Measurements from ENCODE around the gene BDH1. TPM values are rescaled to one million over a fixed set of nuclear protein-coding genes. Genes with fewer than 3 reads are reported as not detected.
"Not testable (repeated sequence)": the region's sequence is repeated elsewhere in the genome, so short reads cannot be mapped to it uniquely, and the experiment has no call there.

Gene BDH1, protein sequence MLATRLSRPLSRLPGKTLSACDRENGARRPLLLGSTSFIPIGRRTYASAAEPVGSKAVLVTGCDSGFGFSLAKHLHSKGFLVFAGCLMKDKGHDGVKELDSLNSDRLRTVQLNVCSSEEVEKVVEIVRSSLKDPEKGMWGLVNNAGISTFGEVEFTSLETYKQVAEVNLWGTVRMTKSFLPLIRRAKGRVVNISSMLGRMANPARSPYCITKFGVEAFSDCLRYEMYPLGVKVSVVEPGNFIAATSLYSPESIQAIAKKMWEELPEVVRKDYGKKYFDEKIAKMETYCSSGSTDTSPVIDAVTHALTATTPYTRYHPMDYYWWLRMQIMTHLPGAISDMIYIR
- total RNA-seq, result 10 to 100 TPM; 14.6 to 33.1 (median 16.4) TPM

DNA sequence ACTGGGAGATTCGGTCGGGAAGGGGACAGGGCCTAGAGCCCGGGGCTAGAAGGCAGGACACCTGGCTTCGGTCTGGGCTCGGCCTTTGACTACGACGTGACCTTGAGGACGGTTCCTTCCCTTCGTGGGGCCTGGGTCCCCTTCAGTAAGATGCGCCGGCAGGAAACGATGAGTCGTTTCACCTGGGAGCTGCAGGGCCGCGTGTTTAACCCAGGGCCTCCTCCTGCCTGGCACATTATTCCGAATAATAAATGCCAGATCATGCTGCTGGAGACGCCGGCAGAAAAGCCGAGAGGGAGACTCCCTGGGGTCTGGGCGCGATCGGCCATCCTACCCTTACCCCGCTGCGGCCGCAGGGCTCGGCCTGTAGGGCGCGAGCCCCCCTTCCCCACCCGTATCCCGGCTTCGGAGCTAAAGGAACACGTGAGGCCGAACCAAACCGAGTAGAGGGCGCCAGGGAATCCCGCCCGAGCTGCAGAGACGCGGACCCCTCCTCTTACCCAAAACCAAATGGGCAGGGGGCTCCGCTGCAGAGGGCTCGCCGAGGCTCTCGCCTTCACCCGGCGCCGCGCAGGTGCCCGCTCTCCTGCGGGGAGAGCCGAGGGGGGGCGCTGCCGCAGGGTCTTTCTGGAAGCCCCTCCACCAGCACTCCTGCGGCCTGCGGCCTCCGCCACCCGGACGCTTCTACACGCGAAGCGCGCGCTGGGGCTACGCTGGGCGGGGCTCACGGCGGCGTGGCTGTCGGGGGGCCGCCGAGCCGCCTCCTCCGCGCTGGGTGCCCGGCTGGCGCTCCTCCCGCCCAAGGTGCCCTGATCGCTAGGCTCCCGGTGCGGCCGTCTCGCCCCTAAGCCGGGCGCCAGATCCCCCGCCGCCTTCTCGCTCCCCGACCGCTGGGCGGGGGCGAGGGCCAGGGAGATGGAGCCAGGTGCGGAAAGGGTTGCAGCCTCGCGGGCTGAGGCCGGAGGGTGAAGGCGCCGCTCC, at the start of gene BDH1:
Gene BDH1, minus strand, starts transcription at position 688 of the 981 bp plus-strand sequence. CDS start 9,525 bp downstream, outside the sequence.
- intact Hi-C loops (cut with DNase I; ENCODE audit: low total_unique reads), result no loop called here
- H3K9me3 ChIP-seq, result no peaks in the 10 kb centered on the region
- peak within 1 kb of the TSS; percentile 62 to 87 (median 74) for H3K4me3 ChIP-seq
- H3K4me1 ChIP-seq, result no peaks in the 10 kb centered on the region
- TF ChIP-seq, protein P1, sequence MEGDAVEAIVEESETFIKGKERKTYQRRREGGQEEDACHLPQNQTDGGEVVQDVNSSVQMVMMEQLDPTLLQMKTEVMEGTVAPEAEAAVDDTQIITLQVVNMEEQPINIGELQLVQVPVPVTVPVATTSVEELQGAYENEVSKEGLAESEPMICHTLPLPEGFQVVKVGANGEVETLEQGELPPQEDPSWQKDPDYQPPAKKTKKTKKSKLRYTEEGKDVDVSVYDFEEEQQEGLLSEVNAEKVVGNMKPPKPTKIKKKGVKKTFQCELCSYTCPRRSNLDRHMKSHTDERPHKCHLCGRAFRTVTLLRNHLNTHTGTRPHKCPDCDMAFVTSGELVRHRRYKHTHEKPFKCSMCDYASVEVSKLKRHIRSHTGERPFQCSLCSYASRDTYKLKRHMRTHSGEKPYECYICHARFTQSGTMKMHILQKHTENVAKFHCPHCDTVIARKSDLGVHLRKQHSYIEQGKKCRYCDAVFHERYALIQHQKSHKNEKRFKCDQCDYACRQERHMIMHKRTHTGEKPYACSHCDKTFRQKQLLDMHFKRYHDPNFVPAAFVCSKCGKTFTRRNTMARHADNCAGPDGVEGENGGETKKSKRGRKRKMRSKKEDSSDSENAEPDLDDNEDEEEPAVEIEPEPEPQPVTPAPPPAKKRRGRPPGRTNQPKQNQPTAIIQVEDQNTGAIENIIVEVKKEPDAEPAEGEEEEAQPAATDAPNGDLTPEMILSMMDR (IDR thresholded peaks at IDR 0.05), result no peak
- TF ChIP-seq POLR2AphosphoS5 (IDR thresholded peaks at IDR 0.05), result no peak
- no peak for TF ChIP-seq POLR2A (IDR thresholded peaks at IDR 0.05)
- H3K27me3 ChIP-seq, result peaks cover 0 to 4% of the 10 kb centered on the region in 2 donors
- no peaks in the 10 kb centered on the region for H3K36me3 ChIP-seq
- peak within 1 kb of the TSS; percentile 89 to 95 for H3K27ac ChIP-seq
- DNase-seq (ENCODE audit: low spot score in 2 of 2), result no peak

DNA sequence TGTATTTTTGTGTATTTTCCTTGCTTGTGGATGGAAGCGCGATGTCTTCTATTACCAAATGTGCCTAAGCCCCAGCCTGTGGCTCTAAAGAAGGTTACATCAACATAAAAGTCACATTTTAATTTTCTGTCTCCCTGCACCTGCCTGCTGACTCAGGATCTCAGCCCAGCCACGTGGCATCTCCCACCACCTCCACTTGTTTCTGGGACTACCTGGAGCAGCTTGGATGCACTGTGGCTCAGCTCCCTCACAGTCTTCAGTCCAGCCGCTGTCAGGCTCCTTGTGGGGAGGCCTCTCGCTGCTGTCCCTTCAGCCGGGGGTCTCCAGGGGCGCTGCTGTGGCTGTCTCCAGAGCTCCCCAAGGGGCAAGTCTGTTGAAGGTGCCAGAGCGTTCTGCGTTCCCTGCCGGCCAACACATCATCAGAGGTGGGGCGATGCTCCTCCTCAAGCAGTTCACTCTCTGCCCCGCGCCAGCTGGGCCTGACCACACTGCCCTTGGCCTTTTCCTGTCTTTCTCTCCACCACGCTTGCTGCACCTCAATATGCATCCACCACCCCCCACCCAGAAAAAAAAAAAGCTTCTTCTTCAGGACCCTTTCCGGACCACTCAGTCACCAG, 47.7 kb upstream of the BDH1 start:
- Histone ChIP-seq H3K27ac (no peak overlapping the region), H3K4me1 (no peaks in the 10 kb centered on the region), H3K9me3 (no peaks in the 10 kb centered on the region), H3K36me3 (peaks cover 7% of the 10 kb centered on the region), H3K4me3 (no peak overlapping the region), H3K27me3 (no peaks in the 10 kb centered on the region)
- TF ChIP-seq POLR2A (IDR thresholded peaks at IDR 0.05) (no peak), POLR2AphosphoS5 (IDR thresholded peaks at IDR 0.05) (no peak)
- TF ChIP-seq, protein P1 (IDR thresholded peaks at IDR 0.05), result no peak
- intact Hi-C loops (cut with DNase I; ENCODE audit: low total_unique reads), result no loop called here
- no peak for DNase-seq (ENCODE audit: low spot score in 2 of 2)

DNA sequence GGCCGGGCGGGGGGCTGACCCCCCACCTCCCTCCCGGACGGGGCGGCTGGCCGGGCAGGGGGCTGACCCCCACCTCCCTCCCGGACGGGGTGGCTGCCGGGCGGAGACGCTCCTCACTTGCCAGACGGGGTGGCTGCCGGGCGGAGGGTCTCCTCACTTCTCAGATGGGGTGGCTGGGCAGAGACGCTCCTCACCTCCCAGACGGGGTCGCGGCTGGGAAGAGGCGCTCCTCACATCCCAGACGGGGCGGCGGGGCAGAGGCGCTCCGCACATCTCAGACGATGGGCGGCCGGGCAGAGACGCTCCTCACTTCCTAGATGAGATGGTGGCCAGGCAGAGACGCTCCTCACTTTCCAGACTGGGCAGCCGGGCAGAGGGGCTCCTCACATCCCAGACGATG, 46.6 kb upstream of the BDH1 start:
- H3K4me1 ChIP-seq; H3K27me3 ChIP-seq; H3K36me3 ChIP-seq; H3K4me3 ChIP-seq; intact Hi-C loops (cut with DNase I; ENCODE audit: low total_unique reads); DNase-seq (ENCODE audit: low spot score in 2 of 2); H3K27ac ChIP-seq; H3K9me3 ChIP-seq: not testable (repeated sequence)

DNA sequence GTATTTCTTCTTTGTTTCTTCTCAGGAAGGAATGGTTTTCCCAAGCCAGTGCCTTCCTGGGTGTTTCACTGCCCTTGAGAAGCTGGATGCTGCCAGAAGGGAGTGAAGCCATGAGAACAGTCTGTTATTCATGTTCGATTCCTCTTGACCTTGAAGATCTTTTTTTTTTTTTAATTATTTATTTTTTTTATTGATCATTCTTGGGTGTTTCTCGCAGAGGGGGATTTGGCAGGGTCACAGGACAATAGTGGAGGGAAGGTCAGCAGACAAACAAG, 45.7 kb upstream of the BDH1 start:
- H3K9me3 ChIP-seq; H3K36me3 ChIP-seq; H3K4me3 ChIP-seq; intact Hi-C loops (cut with DNase I; ENCODE audit: low total_unique reads); H3K27me3 ChIP-seq; H3K4me1 ChIP-seq; DNase-seq (ENCODE audit: low spot score in 2 of 2); H3K27ac ChIP-seq: not testable (repeated sequence)

DNA sequence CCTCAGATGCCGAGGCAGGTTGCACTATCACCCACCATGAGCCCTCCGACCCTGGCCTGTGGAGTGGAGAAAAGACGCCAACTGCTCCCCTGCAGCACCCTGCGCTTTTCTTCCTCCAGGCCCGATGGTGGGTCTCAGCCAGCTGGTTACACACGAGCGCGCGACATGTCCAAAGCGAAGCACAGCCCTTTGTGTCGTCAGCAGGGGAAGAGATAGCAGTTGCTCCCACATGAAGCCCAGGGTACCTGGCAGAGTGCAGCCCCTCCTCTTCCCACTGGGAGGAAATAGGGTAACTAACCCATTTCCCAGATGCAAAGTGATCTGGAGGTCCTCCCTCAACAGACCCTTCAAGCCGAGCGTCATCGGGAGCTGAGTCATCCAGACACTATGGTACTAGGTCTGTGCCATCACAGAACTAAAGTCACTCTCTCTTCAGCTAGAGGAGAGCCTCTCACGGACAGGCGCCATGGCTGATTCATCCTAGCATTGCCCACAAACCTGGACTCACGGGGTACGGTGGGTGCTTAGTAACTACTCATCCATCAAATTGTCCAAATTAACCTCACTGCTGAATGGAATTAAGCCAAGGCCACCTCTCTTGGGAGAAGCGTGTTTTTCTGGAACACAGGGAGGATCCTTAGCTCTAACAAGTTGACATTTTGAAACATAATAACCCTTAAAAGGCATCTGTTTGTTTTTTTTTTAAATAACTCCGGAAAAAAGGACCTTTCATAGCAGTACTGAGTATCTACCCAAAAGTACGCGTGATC, 45.2 kb upstream of the BDH1 start:
- no peak overlapping the region for H3K4me3 ChIP-seq
- H3K4me1 ChIP-seq, result no peaks in the 10 kb centered on the region
- no peaks in the 10 kb centered on the region for H3K36me3 ChIP-seq
- H3K27me3 ChIP-seq, result no peaks in the 10 kb centered on the region
- DNase-seq (ENCODE audit: low spot score in 2 of 2), result no peak
- TF ChIP-seq POLR2AphosphoS5 (IDR thresholded peaks at IDR 0.05), result no peak
- TF ChIP-seq POLR2A (IDR thresholded peaks at IDR 0.05), result no peak
- TF ChIP-seq, protein P1 (IDR thresholded peaks at IDR 0.05), result no peak
- no peak overlapping the region for H3K27ac ChIP-seq
- intact Hi-C loops (cut with DNase I; ENCODE audit: low total_unique reads), result no loop called here
- no peaks in the 10 kb centered on the region for H3K9me3 ChIP-seq

Data from breast epithelium (tissue), 4 donors.